GM23338 (cell line): ENCODE data around the gene ATG7.

Experiments
- CREB1 ChIP-seq: fragments of 250-450 bp; sonication (Bioruptor Pico); IDR thresholded peaks from 2 replicates; pipeline ENCODE4 v1.5.0; 2020; ENCODE audit warnings: low read depth, mild to moderate bottlenecking, moderate library complexity
- EZH2 ChIP-seq: fragments of 200-600 bp; sonication (generic); IDR thresholded peaks from one replicate; pipeline ENCODE4 v1.8.0; 2017; ENCODE audit warnings: antibody characterized with exemption, mild to moderate bottlenecking, low read depth; ENCODE audit not compliant: unreplicated experiment
- EZH2phosphoT487 ChIP-seq: fragments of 200-600 bp; sonication (generic); IDR thresholded peaks from one replicate; pipeline ENCODE4 v1.8.1; 2018; ENCODE audit warnings: antibody characterized with exemption; ENCODE audit not compliant: unreplicated experiment
- JUNB ChIP-seq: IDR thresholded peaks from one replicate; pipeline ENCODE4 v1.6.1; 2016; ENCODE audit warnings: antibody characterized with exemption; ENCODE audit not compliant: unreplicated experiment
- POLR2AphosphoS5 ChIP-seq: IDR thresholded peaks from 2 replicates; pipeline ENCODE4 v1.6.1; 2016; ENCODE audit warnings: antibody characterized with exemption, low read depth
- STAT1 ChIP-seq: IDR thresholded peaks from one replicate; pipeline ENCODE4 v1.6.1; 2016; ENCODE audit warnings: antibody characterized with exemption; ENCODE audit not compliant: unreplicated experiment
- ZNF114 ChIP-seq: fragments of 250-450 bp; sonication (Bioruptor Pico); IDR thresholded peaks from 2 replicates; pipeline ENCODE4 v1.5.0; 2020; ENCODE audit warnings: mild to moderate bottlenecking, moderate library complexity
- ZNF331 ChIP-seq: fragments of 250-450 bp; sonication (Bioruptor Pico); IDR thresholded peaks from 2 replicates; pipeline ENCODE4 v1.5.0; 2020; ENCODE audit warnings: low read depth, mild to moderate bottlenecking, moderate library complexity
- TF ChIP-seq, protein P1 (sequence below), 2 experiments: fragments of 200-600 bp in 1 of 2; sonication (generic) in 1 of 2; conservative IDR thresholded peaks; 2 replicates each; pipeline versions ENCODE4 v1.5.1 to v1.6.1; 2016 to 2017; ENCODE audit warnings: antibody characterized with exemption in 2 of 2, low read depth in 2 of 2, mild to moderate bottlenecking in 2 of 2, moderate library complexity in 1 of 2
- TF ChIP-seq, protein P2 (sequence below): IDR thresholded peaks from 2 replicates; pipeline ENCODE4 v1.6.1; 2016; ENCODE audit warnings: antibody characterized with exemption
- TF ChIP-seq, protein P3 (sequence below): IDR thresholded peaks from one replicate; pipeline ENCODE4 v1.6.1; 2018; ENCODE audit warnings: antibody characterized with exemption; ENCODE audit not compliant: unreplicated experiment
- TF ChIP-seq, protein P4 (sequence below): fragments of 250-450 bp; sonication (Bioruptor Pico); IDR thresholded peaks from 2 replicates; pipeline ENCODE4 v1.5.0; 2020; ENCODE audit warnings: mild to moderate bottlenecking, moderate library complexity

DNA sequence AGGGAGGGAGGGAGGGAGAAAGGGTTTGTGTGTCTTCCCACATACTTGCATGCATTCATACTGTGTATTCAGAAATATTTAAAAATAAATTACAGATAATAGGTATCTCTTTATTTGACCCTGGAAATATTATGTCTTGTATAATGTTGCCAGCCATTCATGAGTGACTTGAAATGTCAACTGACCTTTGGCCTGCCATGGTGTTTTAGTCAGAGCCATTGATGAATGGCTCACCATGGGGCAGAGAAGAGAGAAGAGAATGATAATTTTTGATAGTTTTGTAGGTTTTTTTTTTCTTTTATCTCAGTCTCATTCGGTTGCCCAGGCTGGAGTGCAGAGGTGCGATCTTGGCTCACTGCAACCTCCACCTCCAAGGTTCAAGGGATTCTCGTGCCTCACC, 121.2 kb downstream of the ATG7 start:
- TF ChIP-seq, protein P1, sequence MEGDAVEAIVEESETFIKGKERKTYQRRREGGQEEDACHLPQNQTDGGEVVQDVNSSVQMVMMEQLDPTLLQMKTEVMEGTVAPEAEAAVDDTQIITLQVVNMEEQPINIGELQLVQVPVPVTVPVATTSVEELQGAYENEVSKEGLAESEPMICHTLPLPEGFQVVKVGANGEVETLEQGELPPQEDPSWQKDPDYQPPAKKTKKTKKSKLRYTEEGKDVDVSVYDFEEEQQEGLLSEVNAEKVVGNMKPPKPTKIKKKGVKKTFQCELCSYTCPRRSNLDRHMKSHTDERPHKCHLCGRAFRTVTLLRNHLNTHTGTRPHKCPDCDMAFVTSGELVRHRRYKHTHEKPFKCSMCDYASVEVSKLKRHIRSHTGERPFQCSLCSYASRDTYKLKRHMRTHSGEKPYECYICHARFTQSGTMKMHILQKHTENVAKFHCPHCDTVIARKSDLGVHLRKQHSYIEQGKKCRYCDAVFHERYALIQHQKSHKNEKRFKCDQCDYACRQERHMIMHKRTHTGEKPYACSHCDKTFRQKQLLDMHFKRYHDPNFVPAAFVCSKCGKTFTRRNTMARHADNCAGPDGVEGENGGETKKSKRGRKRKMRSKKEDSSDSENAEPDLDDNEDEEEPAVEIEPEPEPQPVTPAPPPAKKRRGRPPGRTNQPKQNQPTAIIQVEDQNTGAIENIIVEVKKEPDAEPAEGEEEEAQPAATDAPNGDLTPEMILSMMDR (conservative IDR thresholded peaks at IDR 0.05; ENCODE audit: low read depth in 2 of 2) = no peak
- TF ChIP-seq POLR2AphosphoS5 = no peak
- TF ChIP-seq CREB1 = no peak
- TF ChIP-seq, protein P2, sequence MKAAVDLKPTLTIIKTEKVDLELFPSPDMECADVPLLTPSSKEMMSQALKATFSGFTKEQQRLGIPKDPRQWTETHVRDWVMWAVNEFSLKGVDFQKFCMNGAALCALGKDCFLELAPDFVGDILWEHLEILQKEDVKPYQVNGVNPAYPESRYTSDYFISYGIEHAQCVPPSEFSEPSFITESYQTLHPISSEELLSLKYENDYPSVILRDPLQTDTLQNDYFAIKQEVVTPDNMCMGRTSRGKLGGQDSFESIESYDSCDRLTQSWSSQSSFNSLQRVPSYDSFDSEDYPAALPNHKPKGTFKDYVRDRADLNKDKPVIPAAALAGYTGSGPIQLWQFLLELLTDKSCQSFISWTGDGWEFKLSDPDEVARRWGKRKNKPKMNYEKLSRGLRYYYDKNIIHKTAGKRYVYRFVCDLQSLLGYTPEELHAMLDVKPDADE = no peak
- TF ChIP-seq EZH2 = no peak
- TF ChIP-seq, protein P3, sequence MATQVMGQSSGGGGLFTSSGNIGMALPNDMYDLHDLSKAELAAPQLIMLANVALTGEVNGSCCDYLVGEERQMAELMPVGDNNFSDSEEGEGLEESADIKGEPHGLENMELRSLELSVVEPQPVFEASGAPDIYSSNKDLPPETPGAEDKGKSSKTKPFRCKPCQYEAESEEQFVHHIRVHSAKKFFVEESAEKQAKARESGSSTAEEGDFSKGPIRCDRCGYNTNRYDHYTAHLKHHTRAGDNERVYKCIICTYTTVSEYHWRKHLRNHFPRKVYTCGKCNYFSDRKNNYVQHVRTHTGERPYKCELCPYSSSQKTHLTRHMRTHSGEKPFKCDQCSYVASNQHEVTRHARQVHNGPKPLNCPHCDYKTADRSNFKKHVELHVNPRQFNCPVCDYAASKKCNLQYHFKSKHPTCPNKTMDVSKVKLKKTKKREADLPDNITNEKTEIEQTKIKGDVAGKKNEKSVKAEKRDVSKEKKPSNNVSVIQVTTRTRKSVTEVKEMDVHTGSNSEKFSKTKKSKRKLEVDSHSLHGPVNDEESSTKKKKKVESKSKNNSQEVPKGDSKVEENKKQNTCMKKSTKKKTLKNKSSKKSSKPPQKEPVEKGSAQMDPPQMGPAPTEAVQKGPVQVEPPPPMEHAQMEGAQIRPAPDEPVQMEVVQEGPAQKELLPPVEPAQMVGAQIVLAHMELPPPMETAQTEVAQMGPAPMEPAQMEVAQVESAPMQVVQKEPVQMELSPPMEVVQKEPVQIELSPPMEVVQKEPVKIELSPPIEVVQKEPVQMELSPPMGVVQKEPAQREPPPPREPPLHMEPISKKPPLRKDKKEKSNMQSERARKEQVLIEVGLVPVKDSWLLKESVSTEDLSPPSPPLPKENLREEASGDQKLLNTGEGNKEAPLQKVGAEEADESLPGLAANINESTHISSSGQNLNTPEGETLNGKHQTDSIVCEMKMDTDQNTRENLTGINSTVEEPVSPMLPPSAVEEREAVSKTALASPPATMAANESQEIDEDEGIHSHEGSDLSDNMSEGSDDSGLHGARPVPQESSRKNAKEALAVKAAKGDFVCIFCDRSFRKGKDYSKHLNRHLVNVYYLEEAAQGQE = no peak
- TF ChIP-seq EZH2phosphoT487 = no peak
- no peak for TF ChIP-seq ZNF331 (CRISPR knock-in tag)
- TF ChIP-seq JUNB = no peak
- no peak for TF ChIP-seq ZNF114
- no peak for TF ChIP-seq STAT1
- TF ChIP-seq, protein P4, sequence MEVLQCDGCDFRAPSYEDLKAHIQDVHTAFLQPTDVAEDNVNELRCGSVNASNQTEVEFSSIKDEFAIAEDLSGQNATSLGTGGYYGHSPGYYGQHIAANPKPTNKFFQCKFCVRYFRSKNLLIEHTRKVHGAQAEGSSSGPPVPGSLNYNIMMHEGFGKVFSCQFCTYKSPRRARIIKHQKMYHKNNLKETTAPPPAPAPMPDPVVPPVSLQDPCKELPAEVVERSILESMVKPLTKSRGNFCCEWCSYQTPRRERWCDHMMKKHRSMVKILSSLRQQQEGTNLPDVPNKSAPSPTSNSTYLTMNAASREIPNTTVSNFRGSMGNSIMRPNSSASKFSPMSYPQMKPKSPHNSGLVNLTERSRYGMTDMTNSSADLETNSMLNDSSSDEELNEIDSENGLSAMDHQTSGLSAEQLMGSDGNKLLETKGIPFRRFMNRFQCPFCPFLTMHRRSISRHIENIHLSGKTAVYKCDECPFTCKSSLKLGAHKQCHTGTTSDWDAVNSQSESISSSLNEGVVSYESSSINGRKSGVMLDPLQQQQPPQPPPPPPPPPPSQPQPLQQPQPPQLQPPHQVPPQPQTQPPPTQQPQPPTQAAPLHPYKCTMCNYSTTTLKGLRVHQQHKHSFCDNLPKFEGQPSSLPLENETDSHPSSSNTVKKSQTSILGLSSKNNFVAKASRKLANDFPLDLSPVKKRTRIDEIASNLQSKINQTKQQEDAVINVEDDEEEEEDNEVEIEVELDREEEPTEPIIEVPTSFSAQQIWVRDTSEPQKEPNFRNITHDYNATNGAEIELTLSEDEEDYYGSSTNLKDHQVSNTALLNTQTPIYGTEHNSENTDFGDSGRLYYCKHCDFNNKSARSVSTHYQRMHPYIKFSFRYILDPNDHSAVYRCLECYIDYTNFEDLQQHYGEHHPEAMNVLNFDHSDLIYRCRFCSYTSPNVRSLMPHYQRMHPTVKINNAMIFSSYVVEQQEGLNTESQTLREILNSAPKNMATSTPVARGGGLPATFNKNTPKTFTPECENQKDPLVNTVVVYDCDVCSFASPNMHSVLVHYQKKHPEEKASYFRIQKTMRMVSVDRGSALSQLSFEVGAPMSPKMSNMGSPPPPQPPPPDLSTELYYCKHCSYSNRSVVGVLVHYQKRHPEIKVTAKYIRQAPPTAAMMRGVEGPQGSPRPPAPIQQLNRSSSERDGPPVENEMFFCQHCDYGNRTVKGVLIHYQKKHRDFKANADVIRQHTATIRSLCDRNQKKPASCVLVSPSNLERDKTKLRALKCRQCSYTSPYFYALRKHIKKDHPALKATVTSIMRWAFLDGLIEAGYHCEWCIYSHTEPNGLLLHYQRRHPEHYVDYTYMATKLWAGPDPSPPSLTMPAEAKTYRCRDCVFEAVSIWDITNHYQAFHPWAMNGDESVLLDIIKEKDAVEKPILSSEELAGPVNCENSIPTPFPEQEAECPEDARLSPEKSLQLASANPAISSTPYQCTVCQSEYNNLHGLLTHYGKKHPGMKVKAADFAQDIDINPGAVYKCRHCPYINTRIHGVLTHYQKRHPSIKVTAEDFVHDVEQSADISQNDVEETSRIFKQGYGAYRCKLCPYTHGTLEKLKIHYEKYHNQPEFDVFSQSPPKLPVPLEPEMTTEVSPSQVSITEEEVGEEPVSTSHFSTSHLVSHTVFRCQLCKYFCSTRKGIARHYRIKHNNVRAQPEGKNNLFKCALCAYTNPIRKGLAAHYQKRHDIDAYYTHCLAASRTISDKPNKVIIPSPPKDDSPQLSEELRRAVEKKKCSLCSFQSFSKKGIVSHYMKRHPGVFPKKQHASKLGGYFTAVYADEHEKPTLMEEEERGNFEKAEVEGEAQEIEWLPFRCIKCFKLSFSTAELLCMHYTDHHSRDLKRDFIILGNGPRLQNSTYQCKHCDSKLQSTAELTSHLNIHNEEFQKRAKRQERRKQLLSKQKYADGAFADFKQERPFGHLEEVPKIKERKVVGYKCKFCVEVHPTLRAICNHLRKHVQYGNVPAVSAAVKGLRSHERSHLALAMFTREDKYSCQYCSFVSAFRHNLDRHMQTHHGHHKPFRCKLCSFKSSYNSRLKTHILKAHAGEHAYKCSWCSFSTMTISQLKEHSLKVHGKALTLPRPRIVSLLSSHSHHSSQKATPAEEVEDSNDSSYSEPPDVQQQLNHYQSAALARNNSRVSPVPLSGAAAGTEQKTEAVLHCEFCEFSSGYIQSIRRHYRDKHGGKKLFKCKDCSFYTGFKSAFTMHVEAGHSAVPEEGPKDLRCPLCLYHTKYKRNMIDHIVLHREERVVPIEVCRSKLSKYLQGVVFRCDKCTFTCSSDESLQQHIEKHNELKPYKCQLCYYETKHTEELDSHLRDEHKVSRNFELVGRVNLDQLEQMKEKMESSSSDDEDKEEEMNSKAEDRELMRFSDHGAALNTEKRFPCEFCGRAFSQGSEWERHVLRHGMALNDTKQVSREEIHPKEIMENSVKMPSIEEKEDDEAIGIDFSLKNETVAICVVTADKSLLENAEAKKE = no peak
